Adrenal gland (tissue), 12 donors: ENCODE results near the gene TRPM4. TPM values are rescaled to one million over a fixed set of nuclear protein-coding genes. Genes with fewer than 3 reads are reported as not detected.

Experiments used
- DNase-seq, 7 donors: peaks; one replicate each; pipeline ENCODE4 v3.0.0-alpha.2; 2019 to 2020
- H3K27ac ChIP-seq, 5 donors: fragments of 200-600 bp; sonication (generic) in 4 of 5; 1 replicate in 3 of 5; 2 replicates in 2 of 5; pipeline versions ENCODE4 v1.5.1 to v1.8.0; 2016 to 2020; ENCODE audit warnings: mild to moderate bottlenecking in 1 of 5
- H3K27me3 ChIP-seq: fragments of 200-600 bp; 2 replicates; pipeline ENCODE4 v1.8.0; 2021
- H3K36me3 ChIP-seq, 2 donors: fragments of 200-600 bp; replicated peaks in 1 of 2; 1 replicate in 1 of 2; 2 replicates in 1 of 2; pipeline versions ENCODE4 v1.5.1 to v1.8.0; 2018 to 2022
- H3K4me1 ChIP-seq, 2 donors: fragments of 200-600 bp; replicated peaks in 1 of 2; 1 replicate in 1 of 2; 2 replicates in 1 of 2; pipeline versions ENCODE4 v1.5.1 to v1.8.0; 2018 to 2021
- H3K4me3 ChIP-seq, 4 donors: fragments of 200-600 bp; sonication (generic) in 3 of 4; one replicate each; pipeline ENCODE4 v1.5.1; 2016 to 2018
- H3K9me3 ChIP-seq, 3 donors: fragments of 200-600 bp; sonication (generic) in 1 of 3; replicated peaks in 1 of 3; 1 replicate in 2 of 3; 2 replicates in 1 of 3; pipeline versions ENCODE4 v1.5.1 to v1.8.0; 2016 to 2021
- POLR2A ChIP-seq, 2 donors: fragments of 450-650 bp; IDR thresholded peaks; one replicate each; pipeline ENCODE4 v1.6.1; 2017; ENCODE audit warnings: antibody characterized with exemption in 2 of 2, mild to moderate bottlenecking in 2 of 2, moderate library complexity in 1 of 2
- WGBS, 4 donors: extraction: QIAGEN DNeasy Blood & Tissue Kit in 2 of 4; methylation state at CpG; one replicate each; pipeline versions ENCODE4 v1.1.5 to v1.1.7; 2013 to 2017; 5-methylcytosine and 5-hydroxymethylcytosine counted together
- intact Hi-C, 2 donors: fragments of 100-400 bp; cut with DNase I; formaldehyde crosslinking; loops; one replicate each; pipeline versions ENCODE4 v1.14.1 to v1.15.0; 2022 to 2023
- polyA plus RNA-seq, 3 donors: library from polyadenylated mRNA; stranded (reverse); fragments of 200-250 nt in 2 of 3; fragments of 350-450 nt in 1 of 3; fragmentation: Illumina TruSeq in 1 of 3; extraction: RNeasy Lipid Tissue Mini Kit (QIAGEN cat#74804) in 1 of 3; gene quantifications; one replicate each; pipeline ENCODE4 v1.2.3, GENCODE V29; 2013 to 2014
- total RNA-seq, 9 donors: library from RNA; depleted of rRNA in 4 of 9; stranded (reverse); fragments of >200 nt in 4 of 9; fragments of 120-200 nt in 1 of 9; fragmentation: NEBNext Ultra II Directional in 1 of 9; extraction: Animal tissue kit (Norgen Biotek cat#: 25700) in 1 of 9; gene quantifications; one replicate each; pipeline versions ENCODE4 v1.1.0 to v1.2.4, GENCODE V29; 2013 to 2023
- TF ChIP-seq, protein P1 (sequence below), 6 experiments: fragments of 450-650 bp in 4 of 6; fragments of 200-600 bp in 2 of 6; sonication (generic) in 1 of 6; IDR thresholded peaks; 1 replicate in 5 of 6; 2 replicates in 1 of 6; pipeline versions ENCODE4 v1.5.1 to v1.8.0; 2016 to 2021; ENCODE audit warnings: antibody characterized with exemption in 6 of 6, mild to moderate bottlenecking in 2 of 6, moderate library complexity in 1 of 6
- donor health status: healthy with polysubstance abuse.
- donor health status: Bipolar disorder and iron deficiency.
- donor health status: DM: yes; HTN: yes; CAD: no.
- donor health status: DM: no; HTN: no; CAD: no.
- donor health status: DM: no; HTN: no; CAD: no.
- donor health status: DM: yes; HTN: yes; CAD: no.

Gene TRPM4
- total and polyA plus RNA-seq, 12 donors: 4.2 to 56.3 (median 15.7) TPM

DNA sequence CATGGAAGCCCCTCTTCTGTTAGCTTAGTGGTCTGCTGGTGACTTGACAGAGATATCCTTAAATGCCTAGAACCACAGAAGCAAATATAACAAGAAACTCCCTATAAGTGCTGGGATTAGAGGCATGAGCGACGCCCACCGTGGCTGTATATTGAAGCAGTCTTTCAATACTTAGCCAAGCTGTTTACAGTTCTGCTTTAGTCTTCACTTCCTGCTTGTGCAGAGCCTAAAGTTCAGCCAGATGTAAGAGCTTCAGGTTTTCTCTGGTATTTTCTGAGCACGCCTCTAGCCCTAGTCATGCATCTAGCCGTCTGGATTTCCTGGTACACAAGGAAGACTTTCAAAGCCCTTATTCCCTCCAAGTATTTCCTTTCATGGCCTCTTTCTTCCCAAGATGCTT is 28.5 kb downstream of the TRPM4 start:
- peaks cover 0 to 3% (median 0%) of the 10 kb centered on the region in 3 donors for H3K9me3 ChIP-seq

DNA sequence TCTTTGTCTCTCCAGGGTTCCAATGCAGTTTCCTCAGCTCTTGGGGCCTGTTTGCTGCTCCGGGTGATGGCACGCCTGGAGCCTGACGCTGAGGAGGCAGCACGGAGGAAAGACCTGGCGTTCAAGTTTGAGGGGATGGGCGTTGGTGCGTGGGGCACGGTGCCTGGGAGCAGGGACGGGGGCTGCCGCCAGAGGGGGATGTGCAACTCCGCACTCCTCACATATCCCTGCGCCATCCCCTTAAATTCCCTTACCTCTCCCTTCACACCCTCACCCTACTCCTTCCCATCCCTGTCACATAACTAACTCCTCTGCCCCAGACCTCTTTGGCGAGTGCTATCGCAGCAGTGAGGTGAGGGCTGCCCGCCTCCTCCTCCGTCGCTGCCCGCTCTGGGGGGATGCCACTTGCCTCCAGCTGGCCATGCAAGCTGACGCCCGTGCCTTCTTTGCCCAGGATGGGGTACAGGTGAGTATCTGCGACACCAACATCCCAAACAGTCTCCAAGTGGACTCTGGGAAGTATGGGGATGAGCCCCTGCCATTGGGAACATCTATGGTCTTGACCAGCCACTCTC is 31.1 kb downstream of the TRPM4 start:
- Histone ChIP-seq H3K36me3 (peaks cover 0 to 5% of the 10 kb centered on the region in 2 donors), H3K27ac (peak overlapping the region in 2 of 5 donors; percentile 8 to 21), H3K9me3 (peaks cover 0 to 3% (median 0%) of the 10 kb centered on the region in 3 donors), H3K27me3 (no peaks in the 10 kb centered on the region), H3K4me3 (no peak overlapping the region), H3K4me1 (no peaks in the 10 kb centered on the region)
- WGBS, 4 donors: 82 to 92% (median 84%) methylated on average over 21 of the region's 21 CpGs
- intact Hi-C loops: no loop called here
- DNase-seq: no peak
- TF ChIP-seq POLR2A (IDR thresholded peaks at IDR 0.05): no peak
- TF ChIP-seq, protein P1, sequence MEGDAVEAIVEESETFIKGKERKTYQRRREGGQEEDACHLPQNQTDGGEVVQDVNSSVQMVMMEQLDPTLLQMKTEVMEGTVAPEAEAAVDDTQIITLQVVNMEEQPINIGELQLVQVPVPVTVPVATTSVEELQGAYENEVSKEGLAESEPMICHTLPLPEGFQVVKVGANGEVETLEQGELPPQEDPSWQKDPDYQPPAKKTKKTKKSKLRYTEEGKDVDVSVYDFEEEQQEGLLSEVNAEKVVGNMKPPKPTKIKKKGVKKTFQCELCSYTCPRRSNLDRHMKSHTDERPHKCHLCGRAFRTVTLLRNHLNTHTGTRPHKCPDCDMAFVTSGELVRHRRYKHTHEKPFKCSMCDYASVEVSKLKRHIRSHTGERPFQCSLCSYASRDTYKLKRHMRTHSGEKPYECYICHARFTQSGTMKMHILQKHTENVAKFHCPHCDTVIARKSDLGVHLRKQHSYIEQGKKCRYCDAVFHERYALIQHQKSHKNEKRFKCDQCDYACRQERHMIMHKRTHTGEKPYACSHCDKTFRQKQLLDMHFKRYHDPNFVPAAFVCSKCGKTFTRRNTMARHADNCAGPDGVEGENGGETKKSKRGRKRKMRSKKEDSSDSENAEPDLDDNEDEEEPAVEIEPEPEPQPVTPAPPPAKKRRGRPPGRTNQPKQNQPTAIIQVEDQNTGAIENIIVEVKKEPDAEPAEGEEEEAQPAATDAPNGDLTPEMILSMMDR (IDR thresholded peaks at IDR 0.05): no peak

More for the DNA sequence above, 28.5 kb downstream of the TRPM4 start:
- no peak overlapping the region for H3K4me3 ChIP-seq
- TF ChIP-seq, protein P1 (IDR thresholded peaks at IDR 0.05): no peak
- 80 to 91% (median 83%) methylated on average over 5 of the region's 5 CpGs for WGBS, 4 donors
- DNase-seq: no peak
- no peaks in the 10 kb centered on the region for H3K4me1 ChIP-seq
- no peaks in the 10 kb centered on the region for H3K27me3 ChIP-seq
- intact Hi-C loops: no loop called here
- no peak overlapping the region for H3K27ac ChIP-seq
- H3K36me3 ChIP-seq: peaks cover 0 to 5% of the 10 kb centered on the region in 2 donors

DNA sequence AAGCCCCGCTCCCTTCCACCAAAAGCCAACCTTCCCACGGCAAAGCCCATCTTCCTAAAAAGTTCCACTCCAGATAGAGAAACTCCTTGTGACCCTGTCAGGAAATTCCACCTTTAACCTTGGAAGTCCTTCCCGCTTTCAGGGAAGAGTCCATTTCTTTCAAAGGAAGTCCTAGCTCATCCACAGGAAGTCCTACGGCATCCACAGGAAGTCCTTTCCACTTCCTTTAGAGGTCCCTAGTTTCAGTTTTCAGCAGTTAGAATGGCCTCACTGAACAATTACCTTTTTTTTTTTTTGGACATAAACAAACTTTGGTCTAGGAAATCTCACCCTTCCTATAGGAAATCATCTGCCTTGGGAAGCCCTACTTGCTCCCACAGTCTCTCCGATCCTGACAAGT is 31.7 kb downstream of the TRPM4 start:
- Histone ChIP-seq H3K27ac (peak overlapping the region in 2 of 5 donors; percentile 21 to 50), H3K9me3 (no peaks in the 10 kb centered on the region), H3K4me1 (no peaks in the 10 kb centered on the region), H3K4me3 (no peak overlapping the region), H3K36me3 (peaks cover 0 to 5% of the 10 kb centered on the region in 2 donors), H3K27me3 (no peaks in the 10 kb centered on the region)
- 81 to 93% (median 85%) methylated on average over 5 of the region's 5 CpGs for WGBS, 4 donors
- intact Hi-C loops: no loop called here
- no peak for DNase-seq
- no peak for TF ChIP-seq POLR2A (IDR thresholded peaks at IDR 0.05)
- TF ChIP-seq, protein P1 (IDR thresholded peaks at IDR 0.05): no peak

DNA sequence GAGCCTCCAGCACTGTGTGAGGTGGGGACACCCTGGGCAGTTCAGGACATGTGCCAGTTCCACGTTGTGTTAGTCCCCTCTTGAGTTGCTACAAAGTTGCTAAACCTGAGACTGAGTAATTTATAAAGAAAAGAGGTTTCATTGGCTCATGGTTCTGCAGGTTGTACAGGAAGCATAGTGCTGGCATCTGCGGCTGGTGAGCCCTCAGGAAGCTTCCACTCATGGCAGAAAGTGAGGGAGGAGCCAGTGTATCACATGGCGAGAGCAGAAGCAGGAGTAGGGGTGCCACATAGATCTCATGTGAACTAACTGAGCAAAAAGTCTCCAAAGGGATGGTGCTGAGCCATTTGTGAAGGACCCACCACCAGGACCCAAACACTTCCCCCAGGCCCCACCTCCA is 33.2 kb downstream of the TRPM4 start:
- Histone ChIP-seq H3K27ac (no peak overlapping the region), H3K4me3 (no peak overlapping the region), H3K36me3 (peaks cover 0 to 5% of the 10 kb centered on the region in 2 donors), H3K4me1 (no peaks in the 10 kb centered on the region), H3K9me3 (no peaks in the 10 kb centered on the region), H3K27me3 (no peaks in the 10 kb centered on the region)
- TF ChIP-seq, protein P1 (IDR thresholded peaks at IDR 0.05): no peak
- no peak for TF ChIP-seq POLR2A (IDR thresholded peaks at IDR 0.05)
- DNase-seq: no peak
- intact Hi-C loops: no loop called here
- 85 to 98% (median 94%) methylated on average over 3 of the region's 3 CpGs for WGBS, 4 donors
